Central memory CD8-positive, alpha-beta T cell (primary cell): ENCODE measurements around the gene IL10RB.
"Not testable (repeated sequence)": the region's sequence is repeated elsewhere in the genome, so short reads cannot be mapped to it uniquely, and the experiment has no call there.

Experiments used
- ATAC-seq: fragments of 150-1000 bp; cut with Tn5 transposase; replicated peaks from 2 replicates; pipeline ENCODE4 v1.10.0; 2022; ENCODE audit warnings: mild to moderate bottlenecking, moderate FRiP score, moderate number of reproducible peaks; ENCODE audit not compliant: poor library complexity, severe bottlenecking; ENCODE audit errors: extremely low read depth
- DNase-seq, 2 donors: peaks; one replicate each; pipeline ENCODE4 v3.0.0; 2021; ENCODE audit warnings: low spot score in 2 of 2
- H3K27ac Mint-ChIP-seq: one replicate; pipeline ENCODE4 v1.8.0; 2022; ENCODE audit warnings: low read depth, mild to moderate bottlenecking, moderate library complexity, mixed read lengths
- H3K27me3 Mint-ChIP-seq: one replicate; pipeline ENCODE4 v1.8.0; 2022; ENCODE audit warnings: mixed read lengths
- H3K36me3 Mint-ChIP-seq: one replicate; pipeline ENCODE4 v1.8.0; 2022; ENCODE audit warnings: mild to moderate bottlenecking, moderate library complexity, mixed read lengths; ENCODE audit not compliant: insufficient read depth
- H3K4me1 Mint-ChIP-seq: one replicate; pipeline ENCODE4 v1.8.0; 2022; ENCODE audit warnings: mixed read lengths
- H3K4me3 Mint-ChIP-seq: one replicate; pipeline ENCODE4 v1.8.0; 2022; ENCODE audit warnings: mild to moderate bottlenecking, moderate library complexity, mixed read lengths
- H3K9me3 Mint-ChIP-seq: one replicate; pipeline ENCODE4 v1.8.0; 2022; ENCODE audit warnings: mixed read lengths

Gene IL10RB

DNA sequence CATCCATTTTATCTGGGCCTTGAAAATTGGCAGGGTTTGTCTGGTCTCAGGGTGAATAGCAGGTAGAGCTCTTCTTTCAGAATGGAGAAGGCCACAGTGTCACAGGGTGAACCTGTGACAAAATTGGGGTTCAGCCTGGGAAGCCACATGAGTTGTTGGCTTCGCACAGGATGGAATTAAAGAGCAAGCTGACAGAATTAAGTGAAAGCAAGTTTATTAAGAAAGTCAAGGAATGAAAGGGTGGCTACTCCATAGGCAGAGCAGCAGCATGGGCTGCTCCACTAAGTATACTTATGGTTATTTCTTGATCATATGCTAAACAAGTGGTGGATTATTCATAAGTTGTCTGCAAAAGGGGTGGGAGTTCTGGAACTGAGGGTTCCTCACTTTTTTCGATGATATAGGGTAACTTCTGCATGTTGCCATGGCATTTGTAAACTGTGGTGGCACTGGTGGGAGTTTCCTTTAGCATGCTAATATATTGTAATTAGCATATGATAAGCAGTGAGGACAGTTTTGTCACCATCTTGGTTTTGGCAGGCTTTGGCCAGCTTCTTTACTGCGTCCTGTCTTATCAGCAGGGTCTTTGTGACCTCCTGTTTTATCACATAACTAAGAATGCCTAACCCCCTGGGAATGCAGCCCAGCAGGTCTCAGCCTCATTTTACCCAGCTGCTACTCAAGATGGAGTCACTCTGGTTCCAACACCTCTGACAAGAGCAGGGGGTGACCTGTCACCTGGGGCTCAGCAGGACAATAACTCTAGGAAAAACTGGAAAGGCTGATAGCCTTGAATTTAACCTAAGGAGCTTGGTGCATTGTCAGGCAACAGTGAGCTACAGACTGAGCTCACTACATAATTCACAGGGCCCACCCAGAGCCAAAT, 31.3 kb upstream of the IL10RB start:
- ATAC-seq (no peak), DNase-seq (no peak)
- peak overlapping the region; percentile 34 for H3K4me3 Mint-ChIP-seq
- H3K4me1 Mint-ChIP-seq, result peaks cover 85% of the 10 kb centered on the region
- peak overlapping the region; percentile 87 for H3K27ac Mint-ChIP-seq
- no peaks in the 10 kb centered on the region for H3K9me3 Mint-ChIP-seq
- peaks cover 16% of the 10 kb centered on the region for H3K36me3 Mint-ChIP-seq
- no peaks in the 10 kb centered on the region for H3K27me3 Mint-ChIP-seq

DNA sequence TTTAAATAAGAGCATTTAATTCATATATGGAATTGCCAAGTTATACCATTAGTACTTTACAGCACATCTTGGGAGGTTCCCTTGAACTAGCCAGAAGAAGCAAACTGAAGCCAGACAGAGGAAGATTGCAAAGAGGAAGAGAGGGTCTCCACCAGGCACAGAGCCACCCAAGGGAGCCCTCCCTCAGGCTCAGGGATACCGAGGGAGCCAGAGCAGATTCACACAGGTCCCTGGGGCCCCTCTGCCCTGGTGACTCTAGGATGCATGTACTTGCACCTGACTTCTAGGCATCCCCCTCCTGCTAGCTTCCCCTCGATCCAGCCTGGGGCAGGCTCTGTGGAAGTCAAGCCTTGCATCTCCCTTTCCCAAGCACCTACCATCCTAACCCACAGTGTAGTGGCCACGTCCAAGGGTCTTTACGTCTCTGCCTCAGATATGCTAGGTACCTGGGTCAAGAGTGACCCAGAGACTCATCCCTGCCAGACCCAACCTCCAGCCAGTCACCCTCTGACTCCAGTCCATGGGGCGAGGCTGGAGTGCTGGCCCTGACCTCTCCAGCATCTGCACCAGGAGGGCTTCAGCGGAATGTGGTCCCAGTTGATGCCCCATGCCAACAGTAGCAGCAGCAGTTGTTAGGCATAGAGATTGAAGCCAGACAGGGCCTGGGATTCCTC, 30.0 kb upstream of the IL10RB start:
- Mint-ChIP-seq H3K4me1 (peaks cover 90% of the 10 kb centered on the region), H3K9me3 (no peaks in the 10 kb centered on the region), H3K27me3 (no peaks in the 10 kb centered on the region), H3K27ac (peak overlapping the region; percentile 93), H3K36me3 (peaks cover 14% of the 10 kb centered on the region), H3K4me3 (no peak overlapping the region)
- DNase-seq (no peak), ATAC-seq (no peak)

DNA sequence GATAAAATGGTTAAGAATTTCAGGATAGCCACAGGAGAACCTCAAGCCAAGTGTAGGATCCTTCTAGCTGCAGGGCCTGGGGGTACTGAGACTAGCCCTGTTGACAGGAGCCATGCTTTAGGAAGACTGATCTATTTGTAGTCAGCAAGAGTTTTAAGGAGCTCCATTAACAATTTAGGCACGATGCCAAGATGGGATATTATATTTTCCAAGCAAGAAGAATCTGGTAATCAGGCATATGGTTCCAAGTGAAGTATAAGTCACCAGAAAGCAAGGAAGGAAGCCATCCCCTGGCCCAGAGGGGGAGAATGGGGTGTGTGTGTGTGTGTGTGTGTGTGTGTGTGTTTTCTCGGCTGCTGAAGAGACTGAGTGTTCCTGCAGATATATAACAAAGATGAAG, 29.4 kb upstream of the IL10RB start:
- Mint-ChIP-seq H3K36me3 (peaks cover 12% of the 10 kb centered on the region), H3K4me1 (peaks cover 90% of the 10 kb centered on the region), H3K27me3 (no peaks in the 10 kb centered on the region), H3K27ac (peak overlapping the region; percentile 93), H3K4me3 (no peak overlapping the region), H3K9me3 (no peaks in the 10 kb centered on the region)
- ATAC-seq (no peak), DNase-seq (no peak)

DNA sequence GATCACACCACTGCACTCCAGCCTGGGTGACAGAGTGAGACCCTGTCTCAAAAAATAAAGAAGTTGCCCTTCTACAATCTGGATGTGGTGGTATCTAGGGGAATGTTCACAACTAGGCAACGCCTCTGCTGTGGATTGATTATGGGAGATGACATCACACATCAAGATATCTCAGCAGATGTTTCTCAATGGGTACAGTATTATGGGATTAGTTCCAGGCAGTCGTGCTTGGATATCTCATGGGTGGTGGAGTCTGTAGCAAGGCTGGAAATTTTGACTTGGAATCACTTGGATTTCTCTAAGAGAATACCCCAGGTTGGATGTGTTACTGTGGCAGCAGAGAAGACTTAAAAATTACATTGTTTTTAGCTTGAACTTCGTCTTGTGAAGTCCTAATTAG, 28.7 kb upstream of the IL10RB start:
- no peak for DNase-seq

DNA sequence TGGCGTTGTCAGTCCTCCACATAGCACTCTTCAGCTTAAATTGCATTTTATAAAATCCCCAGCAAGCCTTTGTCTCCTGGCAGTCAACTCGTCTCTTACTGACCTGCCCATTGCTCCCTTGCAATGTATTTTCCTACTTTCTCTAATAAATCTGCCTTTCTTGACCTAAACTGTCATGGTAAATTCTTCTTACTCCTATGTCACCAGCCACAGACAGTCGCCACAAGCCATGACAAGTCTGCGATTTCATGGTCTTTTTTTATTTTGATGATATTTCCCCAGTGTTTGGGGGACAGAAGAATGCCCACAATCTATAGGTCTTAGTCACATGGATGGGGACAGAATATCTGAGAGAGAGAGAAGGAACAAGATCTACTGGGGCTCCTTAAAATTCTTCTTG, 28.0 kb upstream of the IL10RB start:
- H3K9me3 Mint-ChIP-seq, result no peaks in the 10 kb centered on the region
- DNase-seq (no peak), ATAC-seq (no peak)
- no peaks in the 10 kb centered on the region for H3K27me3 Mint-ChIP-seq
- H3K4me1 Mint-ChIP-seq, result peaks cover 82% of the 10 kb centered on the region
- H3K36me3 Mint-ChIP-seq, result peaks cover 15% of the 10 kb centered on the region
- H3K4me3 Mint-ChIP-seq, result peak overlapping the region; percentile 58
- peak overlapping the region; percentile 93 for H3K27ac Mint-ChIP-seq

More for the DNA sequence above, 28.7 kb upstream of the IL10RB start:
- peak overlapping the region; percentile 58 for H3K4me3 Mint-ChIP-seq
- peak overlapping the region; percentile 93 for H3K27ac Mint-ChIP-seq
- no peak for ATAC-seq
- H3K27me3 Mint-ChIP-seq, result no peaks in the 10 kb centered on the region
- no peaks in the 10 kb centered on the region for H3K9me3 Mint-ChIP-seq
- peaks cover 17% of the 10 kb centered on the region for H3K36me3 Mint-ChIP-seq
- H3K4me1 Mint-ChIP-seq, result peaks cover 89% of the 10 kb centered on the region

DNA sequence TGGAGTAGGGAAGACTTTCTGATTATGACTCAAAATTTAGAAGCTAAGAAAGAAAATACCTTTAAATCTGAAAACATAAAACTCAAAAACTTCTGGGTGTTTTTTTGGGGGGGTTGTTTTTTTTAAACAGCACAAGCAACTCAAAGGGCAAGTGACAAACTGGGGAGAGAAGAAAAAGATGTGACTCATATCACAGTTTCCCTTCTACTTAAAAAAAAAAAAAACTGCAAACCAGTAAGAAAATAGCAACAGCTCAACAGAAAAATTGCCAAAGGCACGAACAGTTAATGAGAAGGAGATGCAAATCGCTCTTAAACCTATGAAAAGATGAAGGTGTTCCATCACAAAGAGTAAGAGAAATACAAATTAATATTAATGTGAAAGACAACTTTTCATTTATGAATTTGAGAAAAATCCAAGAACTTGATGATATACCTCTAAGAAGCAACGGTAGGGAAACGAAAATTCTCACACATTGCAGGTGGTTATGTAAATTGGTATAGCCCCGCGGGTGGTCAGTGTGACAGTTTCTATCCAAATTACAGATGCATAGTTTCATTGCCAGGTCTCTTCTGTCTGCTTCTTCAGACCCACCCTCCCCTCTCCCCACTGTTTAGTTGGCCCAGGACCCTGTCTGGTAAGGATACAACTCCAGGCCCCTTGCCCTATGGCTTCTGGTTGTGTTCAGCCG, 27.5 kb upstream of the IL10RB start:
- Mint-ChIP-seq H3K4me3 (peak overlapping the region; percentile 58), H3K27ac (peak overlapping the region; percentile 93), H3K9me3 (no peaks in the 10 kb centered on the region), H3K36me3 (peaks cover 16% of the 10 kb centered on the region), H3K4me1 (peaks cover 82% of the 10 kb centered on the region), H3K27me3 (no peaks in the 10 kb centered on the region)
- ATAC-seq, result peak; percentile 66
- DNase-seq, result no peak

DNA sequence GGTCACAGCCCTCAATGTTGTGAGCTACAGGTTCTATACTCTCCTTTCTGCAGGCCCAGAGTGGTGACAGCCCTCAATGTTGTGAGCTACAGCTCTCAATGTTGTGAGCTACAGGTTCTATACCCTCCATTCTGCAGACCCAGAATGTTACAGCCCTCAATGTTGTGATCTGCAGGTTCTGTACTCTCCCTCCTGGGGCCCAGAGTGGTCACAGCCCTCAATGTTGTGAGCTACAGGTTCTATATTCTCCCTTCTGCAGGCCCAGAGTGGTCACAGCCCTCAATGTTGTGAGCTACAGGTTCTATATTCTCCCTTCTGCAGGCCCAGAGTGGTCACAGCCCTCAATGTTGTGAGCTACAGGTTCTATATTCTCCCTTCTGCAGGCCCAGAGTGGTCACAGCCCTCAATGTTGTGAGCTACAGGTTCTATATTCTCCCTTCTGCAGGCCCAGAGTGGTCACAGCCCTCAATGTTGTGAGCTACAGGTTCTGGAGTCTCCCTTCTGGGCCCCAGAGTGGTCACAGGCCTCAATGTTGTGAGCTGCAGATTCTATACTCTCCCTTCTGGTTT, 26.5 kb upstream of the IL10RB start:
- peak overlapping the region; percentile 93 for H3K27ac Mint-ChIP-seq
- not testable (repeated sequence) for DNase-seq, H3K27me3 Mint-ChIP-seq, ATAC-seq, H3K9me3 Mint-ChIP-seq
- peak overlapping the region; percentile 62 for H3K4me3 Mint-ChIP-seq
- H3K36me3 Mint-ChIP-seq, result peaks cover 19% of the 10 kb centered on the region
- peaks cover 82% of the 10 kb centered on the region for H3K4me1 Mint-ChIP-seq

DNA sequence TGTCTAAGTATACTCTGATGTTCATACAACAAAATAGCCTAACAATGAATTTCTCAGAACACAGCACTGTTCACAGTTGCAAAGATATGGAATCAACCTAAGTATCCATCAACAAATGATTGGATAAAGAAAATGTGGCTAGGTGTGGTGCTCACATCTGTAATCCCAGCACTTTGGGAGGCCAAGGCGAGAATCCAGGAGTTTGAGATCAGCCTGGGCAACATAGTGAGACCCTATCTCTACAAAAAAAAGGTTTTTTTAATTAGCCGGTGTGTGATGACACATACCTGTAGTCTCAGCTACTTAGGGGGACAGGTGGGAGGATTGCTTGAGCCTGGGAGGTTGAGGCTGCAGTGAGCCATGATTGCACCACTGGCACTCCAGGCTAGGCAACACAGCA, 25.8 kb upstream of the IL10RB start:
- peaks cover 81% of the 10 kb centered on the region for H3K4me1 Mint-ChIP-seq
- H3K27me3 Mint-ChIP-seq, result no peaks in the 10 kb centered on the region
- DNase-seq, result no peak
- H3K36me3 Mint-ChIP-seq, result peaks cover 25% of the 10 kb centered on the region
- no peak for ATAC-seq
- H3K4me3 Mint-ChIP-seq, result peak overlapping the region; percentile 62
- no peaks in the 10 kb centered on the region for H3K9me3 Mint-ChIP-seq
- peak overlapping the region; percentile 93 for H3K27ac Mint-ChIP-seq

DNA sequence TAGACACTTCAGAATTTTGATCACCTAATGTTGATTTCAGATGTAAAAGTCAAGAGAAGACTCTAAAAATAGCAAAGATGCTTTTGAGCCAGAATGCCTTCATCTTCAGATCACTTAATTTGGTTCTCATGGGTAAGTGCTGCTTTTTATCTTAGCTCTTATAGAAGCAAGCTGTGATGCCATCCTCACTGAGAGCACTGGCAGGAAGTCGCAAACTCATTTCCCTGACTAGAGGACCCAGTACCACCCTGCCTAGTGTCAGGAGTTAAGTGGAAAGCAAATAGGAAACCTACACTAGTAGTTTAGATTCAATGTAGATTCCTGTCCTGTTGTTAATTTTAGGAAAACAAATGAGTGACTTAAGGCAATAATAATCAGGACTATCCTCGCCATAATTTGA, 24.3 kb upstream of the IL10RB start:
- no peaks in the 10 kb centered on the region for H3K9me3 Mint-ChIP-seq
- H3K36me3 Mint-ChIP-seq, result peaks cover 39% of the 10 kb centered on the region
- peak overlapping the region; percentile 23 for H3K4me3 Mint-ChIP-seq
- no peak for ATAC-seq
- H3K27me3 Mint-ChIP-seq, result no peaks in the 10 kb centered on the region
- DNase-seq, result no peak
- H3K4me1 Mint-ChIP-seq, result peaks cover 67% of the 10 kb centered on the region
- peak overlapping the region; percentile 30 for H3K27ac Mint-ChIP-seq

DNA sequence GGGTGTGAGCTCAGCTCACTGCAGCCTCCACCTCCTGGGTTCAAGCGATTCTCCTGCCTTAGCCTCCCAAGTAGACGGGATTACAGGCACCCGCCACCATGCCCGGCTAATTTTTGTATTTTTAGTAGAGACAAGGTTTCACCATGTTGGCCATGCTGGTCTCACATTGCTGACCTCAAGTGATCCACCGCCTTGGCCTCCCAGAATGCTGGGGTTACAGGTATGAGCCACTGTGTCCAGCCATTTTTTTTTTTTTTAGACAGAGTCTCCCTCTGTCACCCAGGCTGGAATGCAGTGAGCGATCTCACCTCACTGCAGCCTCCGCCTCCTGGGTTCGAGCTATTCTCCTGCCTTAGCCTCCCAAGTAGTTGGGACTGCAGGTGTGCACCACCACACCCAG, 23.3 kb upstream of the IL10RB start:
- not testable (repeated sequence) for DNase-seq, H3K9me3 Mint-ChIP-seq, H3K27ac Mint-ChIP-seq, ATAC-seq, H3K27me3 Mint-ChIP-seq
- peaks cover 61% of the 10 kb centered on the region for H3K4me1 Mint-ChIP-seq
- H3K36me3 Mint-ChIP-seq, result peaks cover 45% of the 10 kb centered on the region
- peak overlapping the region; percentile 42 for H3K4me3 Mint-ChIP-seq

DNA sequence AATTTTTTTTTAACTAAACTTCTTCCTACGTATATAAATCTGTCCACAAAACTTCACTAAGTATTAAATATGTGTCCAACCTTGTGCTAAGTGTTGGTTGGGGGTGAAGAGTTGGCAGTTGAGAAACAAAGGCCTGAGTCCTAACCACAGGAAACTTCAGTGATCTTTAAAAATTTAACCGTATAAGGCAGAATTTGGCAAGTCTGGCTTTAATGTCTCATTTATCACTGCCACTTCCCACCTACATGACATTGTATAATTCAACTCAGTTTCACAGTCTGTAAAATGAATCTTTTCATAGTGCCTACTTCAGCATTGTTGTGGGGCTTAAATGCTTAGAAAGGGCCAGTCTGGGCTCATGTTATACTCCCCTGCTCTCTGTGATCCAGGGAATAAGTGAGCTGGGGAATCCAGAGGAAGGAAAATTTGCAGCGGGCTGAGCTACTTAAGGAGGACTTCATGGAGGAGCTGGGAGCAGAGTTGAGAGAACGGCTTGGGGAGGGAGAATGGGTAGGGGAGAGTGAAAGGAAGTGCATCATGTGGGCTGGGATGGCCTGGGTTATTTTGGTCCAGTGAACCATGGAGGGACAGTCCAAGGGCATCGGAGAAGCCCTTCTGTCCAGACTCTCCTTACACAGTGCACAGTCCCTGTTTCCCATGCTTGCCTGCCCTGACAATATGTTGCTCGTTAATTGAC, 21.9 kb upstream of the IL10RB start:
- Mint-ChIP-seq H3K27ac (peak overlapping the region; percentile 91), H3K4me3 (peak overlapping the region; percentile 71), H3K27me3 (no peaks in the 10 kb centered on the region), H3K9me3 (no peaks in the 10 kb centered on the region), H3K36me3 (peaks cover 57% of the 10 kb centered on the region), H3K4me1 (peaks cover 57% of the 10 kb centered on the region)
- DNase-seq, result no peak
- ATAC-seq, result peak; percentile 50

DNA sequence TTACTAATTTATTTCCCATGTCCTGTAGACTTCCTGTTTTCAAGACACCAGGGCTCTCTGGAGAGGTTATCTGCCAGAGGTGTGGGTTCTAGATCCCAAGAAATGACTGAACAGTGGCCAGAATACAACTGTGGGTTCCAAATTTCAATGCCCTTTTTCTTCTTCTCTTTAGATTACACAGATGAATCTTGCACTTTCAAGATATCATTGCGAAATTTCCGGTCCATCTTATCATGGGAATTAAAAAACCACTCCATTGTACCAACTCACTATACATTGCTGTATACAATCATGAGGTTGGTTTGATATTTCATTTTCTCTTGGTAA, 21.4 kb upstream of the IL10RB start:
- Mint-ChIP-seq H3K4me3 (peak overlapping the region; percentile 71), H3K9me3 (no peaks in the 10 kb centered on the region), H3K27ac (peak overlapping the region; percentile 91), H3K36me3 (peaks cover 61% of the 10 kb centered on the region), H3K4me1 (peaks cover 56% of the 10 kb centered on the region), H3K27me3 (no peaks in the 10 kb centered on the region)
- DNase-seq (no peak), ATAC-seq (no peak)
